ENCODE results near the gene ASMTL. TPM values are rescaled to one million over a fixed set of nuclear protein-coding genes. Genes with fewer than 3 reads are reported as not detected.

Gene ASMTL
- total and polyA plus RNA-seq, 2 of the 13 experiments (the other 11 are each of a cell fraction or from before 2014, with no cell fraction given) = 5.6 to 16.3 TPM

DNA sequence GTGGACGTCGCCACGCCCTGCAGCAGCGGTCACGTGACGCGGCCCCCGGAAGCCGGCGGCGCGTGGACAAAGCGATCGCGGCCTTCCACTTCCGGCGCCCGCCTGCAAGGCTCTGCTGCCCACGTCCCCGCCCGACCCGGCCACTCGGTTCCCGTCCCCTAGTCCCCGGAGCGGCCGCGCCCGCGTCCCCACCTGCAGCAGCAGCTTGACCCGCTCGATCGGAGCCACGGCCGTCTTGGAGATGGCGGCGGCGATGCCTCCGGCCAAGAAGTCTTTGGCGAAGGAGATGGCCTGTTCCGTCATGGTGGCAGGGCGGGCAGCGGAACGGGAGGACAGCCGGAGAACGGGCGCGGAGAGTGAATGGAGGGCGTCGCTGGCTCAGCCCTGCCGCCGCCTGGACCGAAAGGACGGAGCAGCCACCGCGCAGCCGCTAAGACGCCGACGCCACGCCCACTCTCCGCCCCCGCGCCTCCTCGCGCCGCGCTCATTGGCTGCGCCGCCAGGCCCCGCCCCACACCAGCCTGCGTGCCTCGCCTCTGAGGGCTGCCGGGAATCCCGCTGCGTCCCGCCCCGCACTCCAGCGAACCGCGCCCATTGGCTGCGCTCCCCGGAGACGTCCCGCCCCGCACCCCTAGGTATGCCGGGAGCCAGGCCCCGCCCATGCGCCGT, 60.9 kb downstream of the ASMTL start, which contains the start of gene SLC25A6 (continued):
- TF ChIP-seq, protein P1, sequence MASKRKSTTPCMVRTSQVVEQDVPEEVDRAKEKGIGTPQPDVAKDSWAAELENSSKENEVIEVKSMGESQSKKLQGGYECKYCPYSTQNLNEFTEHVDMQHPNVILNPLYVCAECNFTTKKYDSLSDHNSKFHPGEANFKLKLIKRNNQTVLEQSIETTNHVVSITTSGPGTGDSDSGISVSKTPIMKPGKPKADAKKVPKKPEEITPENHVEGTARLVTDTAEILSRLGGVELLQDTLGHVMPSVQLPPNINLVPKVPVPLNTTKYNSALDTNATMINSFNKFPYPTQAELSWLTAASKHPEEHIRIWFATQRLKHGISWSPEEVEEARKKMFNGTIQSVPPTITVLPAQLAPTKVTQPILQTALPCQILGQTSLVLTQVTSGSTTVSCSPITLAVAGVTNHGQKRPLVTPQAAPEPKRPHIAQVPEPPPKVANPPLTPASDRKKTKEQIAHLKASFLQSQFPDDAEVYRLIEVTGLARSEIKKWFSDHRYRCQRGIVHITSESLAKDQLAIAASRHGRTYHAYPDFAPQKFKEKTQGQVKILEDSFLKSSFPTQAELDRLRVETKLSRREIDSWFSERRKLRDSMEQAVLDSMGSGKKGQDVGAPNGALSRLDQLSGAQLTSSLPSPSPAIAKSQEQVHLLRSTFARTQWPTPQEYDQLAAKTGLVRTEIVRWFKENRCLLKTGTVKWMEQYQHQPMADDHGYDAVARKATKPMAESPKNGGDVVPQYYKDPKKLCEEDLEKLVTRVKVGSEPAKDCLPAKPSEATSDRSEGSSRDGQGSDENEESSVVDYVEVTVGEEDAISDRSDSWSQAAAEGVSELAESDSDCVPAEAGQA (IDR thresholded peaks at IDR 0.05; ENCODE audit: low read depth) = no peak
- TF ChIP-seq, protein P1 (CRISPR knock-in tag; IDR thresholded peaks at IDR 0.05; ENCODE audit: borderline replicate concordance) = 0 out of 2 replicates have a peak, but pooled peaks have one; percentile 71
- no peak for TF ChIP-seq EZH2 (conservative IDR thresholded peaks at IDR 0.05; ENCODE audit: low read depth, low read length)
- TF ChIP-seq RFXAP (CRISPR knock-in tag; IDR thresholded peaks at IDR 0.05; ENCODE audit: borderline replicate concordance) = peak; percentile 88
- peak; percentile 90; the same call in 1 of the 2 replicates for TF ChIP-seq KDM5B (CRISPR knock-in tag; IDR thresholded peaks at IDR 0.05; ENCODE audit: borderline replicate concordance)
- TF ChIP-seq ZNF10 (CRISPR knock-in tag; IDR thresholded peaks at IDR 0.05; ENCODE audit: borderline replicate concordance, low read depth) = no peak
- peak; percentile 68 for TF ChIP-seq PHF20 (CRISPR knock-in tag; IDR thresholded peaks at IDR 0.05)
- TF ChIP-seq ZZZ3 (CRISPR knock-in tag; IDR thresholded peaks at IDR 0.05; ENCODE audit: borderline replicate concordance) = no peak
- TF ChIP-seq, protein P2, sequence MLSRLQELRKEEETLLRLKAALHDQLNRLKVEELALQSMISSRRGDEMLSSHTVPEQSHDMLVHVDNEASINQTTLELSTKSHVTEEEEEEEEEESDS (CRISPR knock-in tag; IDR thresholded peaks at IDR 0.05; ENCODE audit: borderline replicate concordance) = no peak
- peak; percentile 76 for TF ChIP-seq GTF2F1 (IDR thresholded peaks at IDR 0.05; ENCODE audit: low read length)
- TF ChIP-seq MZF1 (CRISPR knock-in tag; IDR thresholded peaks at IDR 0.05; ENCODE audit: borderline replicate concordance) = no peak
- TF ChIP-seq DNMT1 (CRISPR knock-in tag; IDR thresholded peaks at IDR 0.05) = peak; percentile 90; the same call in 1 of the 2 replicates
- peak; percentile 91 for TF ChIP-seq ZSCAN31 (CRISPR knock-in tag; IDR thresholded peaks at IDR 0.05; ENCODE audit: low read depth)
- TF ChIP-seq, protein P3, sequence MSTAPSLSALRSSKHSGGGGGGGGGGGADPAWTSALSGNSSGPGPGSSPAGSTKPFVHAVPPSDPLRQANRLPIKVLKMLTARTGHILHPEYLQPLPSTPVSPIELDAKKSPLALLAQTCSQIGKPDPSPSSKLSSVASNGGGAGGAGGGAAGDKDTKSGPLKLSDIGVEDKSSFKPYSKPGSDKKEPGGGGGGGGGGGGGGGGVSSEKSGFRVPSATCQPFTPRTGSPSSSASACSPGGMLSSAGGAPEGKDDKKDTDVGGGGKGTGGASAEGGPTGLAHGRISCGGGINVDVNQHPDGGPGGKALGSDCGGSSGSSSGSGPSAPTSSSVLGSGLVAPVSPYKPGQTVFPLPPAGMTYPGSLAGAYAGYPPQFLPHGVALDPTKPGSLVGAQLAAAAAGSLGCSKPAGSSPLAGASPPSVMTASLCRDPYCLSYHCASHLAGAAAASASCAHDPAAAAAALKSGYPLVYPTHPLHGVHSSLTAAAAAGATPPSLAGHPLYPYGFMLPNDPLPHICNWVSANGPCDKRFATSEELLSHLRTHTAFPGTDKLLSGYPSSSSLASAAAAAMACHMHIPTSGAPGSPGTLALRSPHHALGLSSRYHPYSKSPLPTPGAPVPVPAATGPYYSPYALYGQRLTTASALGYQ (CRISPR knock-in tag; IDR thresholded peaks at IDR 0.05) = peak; percentile 70; the same call in 1 of the 2 replicates
- TF ChIP-seq, protein P4, sequence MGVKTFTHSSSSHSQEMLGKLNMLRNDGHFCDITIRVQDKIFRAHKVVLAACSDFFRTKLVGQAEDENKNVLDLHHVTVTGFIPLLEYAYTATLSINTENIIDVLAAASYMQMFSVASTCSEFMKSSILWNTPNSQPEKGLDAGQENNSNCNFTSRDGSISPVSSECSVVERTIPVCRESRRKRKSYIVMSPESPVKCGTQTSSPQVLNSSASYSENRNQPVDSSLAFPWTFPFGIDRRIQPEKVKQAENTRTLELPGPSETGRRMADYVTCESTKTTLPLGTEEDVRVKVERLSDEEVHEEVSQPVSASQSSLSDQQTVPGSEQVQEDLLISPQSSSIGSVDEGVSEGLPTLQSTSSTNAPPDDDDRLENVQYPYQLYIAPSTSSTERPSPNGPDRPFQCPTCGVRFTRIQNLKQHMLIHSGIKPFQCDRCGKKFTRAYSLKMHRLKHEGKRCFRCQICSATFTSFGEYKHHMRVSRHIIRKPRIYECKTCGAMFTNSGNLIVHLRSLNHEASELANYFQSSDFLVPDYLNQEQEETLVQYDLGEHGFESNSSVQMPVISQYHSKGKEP (CRISPR knock-in tag; IDR thresholded peaks at IDR 0.05) = no peak
- peak; percentile 24 for TF ChIP-seq HCFC1 (IDR thresholded peaks at IDR 0.05; ENCODE audit: low read depth, low read length)
- no peak for TF ChIP-seq NFE2 (CRISPR knock-in tag; IDR thresholded peaks at IDR 0.05)
- peak; percentile 89 for TF ChIP-seq SAP130 (CRISPR knock-in tag; IDR thresholded peaks at IDR 0.05; ENCODE audit: low read depth)
- no peak for TF ChIP-seq TOE1 (CRISPR knock-in tag; IDR thresholded peaks at IDR 0.05)
- peak; percentile 80; the same call in 1 of the 2 replicates for TF ChIP-seq ZNF709 (CRISPR knock-in tag; IDR thresholded peaks at IDR 0.05)
